HG03175 (cell line): ENCODE data around the gene PPP1CA.
"Not testable (repeated sequence)": the region's sequence is repeated elsewhere in the genome, so short reads cannot be mapped to it uniquely, and the experiment has no call there.

Experiments used
- ATAC-seq: cut with Tn5 transposase; IDR thresholded peaks from one replicate; pipeline ENCODE4 v1.9.1; 2021; ENCODE audit warnings: mild to moderate bottlenecking, moderate library complexity; ENCODE audit not compliant: unreplicated experiment

PPP1CA gene

DNA sequence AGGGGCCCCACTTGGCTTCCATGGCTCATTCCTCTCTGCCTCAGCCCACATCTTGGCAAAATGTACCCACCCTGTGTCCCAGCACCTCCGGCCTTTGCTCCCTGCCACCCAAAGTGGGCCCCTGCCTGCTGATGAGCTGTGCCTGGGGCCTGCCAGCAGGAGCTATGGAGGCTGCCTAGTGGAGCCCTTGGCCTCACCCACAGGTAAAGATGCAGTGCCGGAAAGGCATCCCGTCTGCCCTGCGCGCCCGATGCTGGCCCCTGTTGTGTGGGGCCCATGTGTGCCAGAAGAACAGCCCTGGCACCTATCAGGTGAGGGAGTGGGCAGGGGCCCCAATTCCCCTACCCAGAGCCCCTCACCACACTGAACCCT lies 3.5 kb upstream of the PPP1CA start:
- no peak for ATAC-seq

DNA sequence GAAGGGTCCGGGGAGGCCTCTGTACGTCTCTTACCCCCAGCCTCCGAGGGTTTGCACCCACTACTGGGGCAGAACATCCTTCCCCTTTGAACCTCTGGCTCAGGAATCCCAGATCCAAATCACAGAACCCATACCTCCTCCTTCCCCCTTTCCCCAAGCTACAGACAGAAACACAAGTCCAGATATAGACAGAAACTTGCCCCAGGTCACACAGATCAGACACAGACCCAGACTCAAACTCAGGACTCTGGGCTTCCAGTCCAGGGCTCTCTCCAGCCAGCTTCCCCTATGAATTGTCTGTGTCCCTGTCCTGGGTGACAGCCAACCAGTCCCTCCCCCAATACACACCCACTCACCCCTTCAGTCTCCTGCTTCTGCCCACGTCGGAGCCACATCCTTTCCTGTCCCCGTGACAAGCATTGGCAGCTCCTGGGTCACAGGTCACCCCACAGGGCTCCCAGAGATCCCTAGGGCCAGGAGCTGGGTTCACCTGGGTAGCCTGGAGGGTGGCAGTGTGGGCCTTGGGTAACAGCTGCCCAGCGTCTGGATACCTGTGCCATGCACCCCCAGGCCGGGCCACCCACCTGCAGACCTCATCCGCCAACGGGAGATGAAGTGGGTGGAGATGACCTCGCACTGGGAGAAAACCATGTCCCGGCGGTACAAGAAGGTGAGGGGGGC lies 3.0 kb upstream of the PPP1CA start:
- no peak for ATAC-seq

DNA sequence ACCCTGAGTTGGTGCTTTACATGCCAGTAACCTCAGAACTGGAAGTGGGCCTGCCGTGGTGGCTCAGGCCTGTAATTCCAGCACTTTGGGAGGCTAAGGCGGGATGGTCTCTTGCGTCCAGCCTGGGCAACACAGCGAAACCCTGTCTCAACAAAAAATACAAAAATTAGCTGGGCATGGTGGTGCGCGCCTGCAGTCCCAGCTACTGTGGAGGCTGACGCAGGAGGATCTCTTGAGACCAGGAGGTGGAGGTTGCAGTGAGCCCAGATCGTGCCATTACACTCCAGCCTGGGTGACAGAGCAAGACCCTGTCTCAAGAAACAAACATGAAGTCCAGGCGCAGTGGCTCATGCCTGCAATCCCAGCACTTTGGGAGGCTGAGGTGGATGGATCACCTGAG lies 1.4 kb upstream of the PPP1CA start:
- ATAC-seq = not testable (repeated sequence)

DNA sequence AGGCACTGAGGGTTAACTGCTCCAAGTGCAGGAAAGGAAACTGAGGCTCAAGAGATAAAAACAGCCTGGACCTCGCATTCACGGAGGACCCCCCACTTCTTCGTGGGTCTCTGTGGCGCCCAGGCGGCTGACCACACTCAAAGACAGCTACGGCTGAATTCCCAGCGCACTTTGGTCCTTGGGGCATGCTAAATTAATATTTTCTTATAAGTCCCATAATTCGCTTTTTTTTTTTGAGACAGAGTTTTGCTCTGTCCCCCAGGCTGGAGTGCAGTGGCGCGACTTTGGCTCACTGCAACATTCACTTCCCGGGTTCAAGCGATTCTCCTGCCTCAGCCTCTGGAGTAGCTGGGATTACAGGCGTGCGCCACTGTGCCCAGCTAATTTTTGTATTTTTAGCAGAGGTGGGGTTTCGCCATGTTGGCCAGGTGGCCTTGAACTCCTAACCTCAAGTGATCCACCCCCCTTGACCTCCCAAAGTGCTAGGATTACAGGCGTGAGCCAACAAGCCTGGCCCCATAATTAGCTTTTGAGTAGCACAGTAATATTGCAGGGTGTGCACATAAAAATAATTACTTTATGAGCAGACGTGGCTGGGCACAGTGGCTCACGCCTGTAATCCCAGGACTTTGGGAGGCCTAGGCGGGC lies 658 bp upstream of the PPP1CA start:
- not testable (repeated sequence) for ATAC-seq

DNA sequence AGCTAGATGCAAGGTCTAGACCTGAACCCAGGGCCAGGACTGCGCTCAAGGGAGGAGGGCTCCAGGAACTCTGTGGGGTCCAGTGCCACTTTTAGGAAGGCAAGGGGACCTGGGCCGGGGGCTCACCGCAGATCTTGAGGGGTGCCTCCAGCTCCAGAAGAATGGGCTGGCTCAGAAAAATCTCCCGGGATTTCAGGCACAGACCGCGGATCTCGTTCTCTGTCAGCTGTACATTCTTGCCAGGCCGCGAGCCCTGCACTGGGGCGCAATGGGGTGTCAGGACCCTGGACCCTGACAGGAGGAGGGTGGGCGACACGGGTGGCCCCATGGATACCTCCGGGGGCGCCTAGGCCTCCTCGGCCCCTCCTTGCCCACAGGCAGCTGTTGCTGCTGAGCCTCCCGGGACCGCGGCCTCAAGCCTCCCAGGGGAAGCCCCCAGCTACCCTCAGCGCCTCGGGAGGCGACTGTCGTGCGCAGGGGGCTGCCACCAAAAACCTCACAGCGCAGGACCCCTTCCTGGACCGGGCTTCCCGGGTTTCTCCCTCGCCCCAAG lies 640 bp downstream of the PPP1CA start:
- peak; percentile 18 for ATAC-seq

DNA sequence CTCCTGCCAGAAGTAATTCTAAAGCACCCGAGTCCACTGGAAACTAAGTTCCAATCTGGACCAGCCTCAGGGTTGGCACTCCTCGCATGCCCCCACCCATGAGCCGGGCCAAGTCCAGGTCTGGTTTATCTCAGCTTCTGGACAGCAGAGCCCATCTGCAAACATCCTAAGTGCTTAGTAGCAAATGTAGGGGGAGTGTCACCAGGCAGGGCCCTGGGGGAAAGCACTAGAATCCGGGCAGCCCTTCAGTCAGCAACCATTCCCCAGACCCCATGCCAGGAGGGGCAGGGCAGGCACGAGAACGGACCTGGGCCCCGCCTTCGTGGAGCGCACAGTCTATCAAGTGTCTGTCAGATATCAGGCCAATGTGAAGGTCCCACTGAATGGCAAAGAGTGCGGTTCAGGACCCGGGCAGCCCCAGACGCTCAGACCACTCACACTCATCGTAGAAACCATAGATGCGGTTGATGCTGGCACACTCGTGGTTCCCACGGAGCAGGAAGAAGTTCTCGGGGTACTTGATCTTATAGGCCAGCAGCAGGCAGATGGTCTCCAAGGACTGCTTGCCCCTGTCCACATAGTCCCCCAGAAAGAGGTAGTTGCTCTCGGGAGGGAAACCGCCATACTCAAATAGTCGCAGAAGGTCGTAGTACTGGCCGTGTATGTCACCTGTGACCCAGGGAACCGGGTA lies 1.3 kb downstream of the PPP1CA start:
- no peak for ATAC-seq

DNA sequence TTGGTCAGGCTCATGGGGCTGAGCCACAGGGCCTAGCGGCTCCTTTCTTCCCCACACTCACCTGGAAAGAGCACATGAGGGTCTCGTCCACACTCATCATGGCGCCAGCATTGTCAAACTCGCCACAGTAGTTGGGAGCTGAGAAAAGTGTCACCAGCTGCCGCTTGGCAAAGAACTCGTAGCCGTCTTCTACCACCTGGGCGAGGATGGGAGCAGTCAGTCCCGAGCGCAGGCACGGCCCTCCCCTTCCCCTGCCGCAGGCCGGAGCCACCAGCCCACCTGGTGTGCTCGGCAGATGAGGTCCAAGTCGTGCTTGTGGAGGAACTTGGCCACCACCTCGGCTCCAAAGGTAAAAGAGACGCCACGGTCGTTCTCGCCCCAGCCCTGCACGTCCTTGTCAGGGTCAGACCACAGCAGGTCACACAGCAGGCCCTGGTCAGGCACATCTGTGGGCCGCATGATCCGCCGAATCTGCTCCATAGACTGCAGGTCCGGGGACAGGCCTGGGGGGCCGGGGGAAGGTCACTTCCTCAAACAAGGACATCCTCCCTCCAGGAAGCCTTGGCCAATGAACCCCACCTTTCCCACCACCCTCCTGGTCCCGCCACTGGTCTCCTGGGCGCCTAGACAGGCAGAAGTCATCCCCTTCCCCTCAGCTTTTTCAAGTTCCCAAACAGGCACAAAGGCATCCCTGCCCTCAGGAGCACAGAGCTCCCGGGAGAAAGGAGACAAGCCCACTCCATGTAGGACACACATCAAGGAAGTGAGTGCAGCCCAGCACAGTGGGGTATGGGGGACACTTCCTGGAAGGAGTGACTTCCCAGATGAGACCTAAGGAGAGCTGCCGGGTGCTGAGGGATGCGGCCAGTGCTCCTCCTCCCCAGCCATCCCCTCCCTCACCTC lies 2.7 kb downstream of the PPP1CA start:
- ATAC-seq = no peak

DNA sequence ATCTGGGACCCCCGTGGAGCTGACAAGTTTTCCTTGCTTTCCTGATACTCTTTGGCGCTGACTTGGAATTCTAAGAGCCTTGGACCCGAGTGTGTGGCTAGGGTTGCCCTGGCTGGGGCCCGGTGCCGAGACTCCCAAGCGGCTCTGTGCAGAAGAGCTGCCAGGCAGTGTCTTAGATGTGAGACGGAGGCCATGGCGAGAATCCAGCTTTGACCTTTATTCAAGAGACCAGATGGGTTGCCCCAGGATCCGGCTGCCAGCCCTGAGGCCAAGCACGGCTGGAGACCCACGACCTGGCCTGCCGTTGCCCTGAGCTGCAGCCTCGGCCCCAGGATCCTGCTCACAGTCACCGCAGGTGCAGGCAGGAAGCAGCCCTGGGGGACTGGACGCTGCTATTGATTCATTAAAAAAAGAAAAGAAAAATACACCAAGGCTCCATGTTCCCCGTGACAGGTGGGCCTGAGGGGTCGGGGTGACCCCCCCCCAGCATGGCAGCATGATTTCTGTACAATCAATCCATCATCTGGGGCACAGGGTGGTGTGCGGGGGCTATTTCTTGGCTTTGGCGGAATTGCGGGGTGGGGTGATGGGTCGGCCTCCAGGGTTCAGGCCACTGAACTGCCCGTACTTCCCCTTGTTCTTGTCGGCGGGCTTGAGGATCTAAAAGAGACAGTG lies 3.5 kb downstream of the PPP1CA start:
- ATAC-seq = no peak

DNA sequence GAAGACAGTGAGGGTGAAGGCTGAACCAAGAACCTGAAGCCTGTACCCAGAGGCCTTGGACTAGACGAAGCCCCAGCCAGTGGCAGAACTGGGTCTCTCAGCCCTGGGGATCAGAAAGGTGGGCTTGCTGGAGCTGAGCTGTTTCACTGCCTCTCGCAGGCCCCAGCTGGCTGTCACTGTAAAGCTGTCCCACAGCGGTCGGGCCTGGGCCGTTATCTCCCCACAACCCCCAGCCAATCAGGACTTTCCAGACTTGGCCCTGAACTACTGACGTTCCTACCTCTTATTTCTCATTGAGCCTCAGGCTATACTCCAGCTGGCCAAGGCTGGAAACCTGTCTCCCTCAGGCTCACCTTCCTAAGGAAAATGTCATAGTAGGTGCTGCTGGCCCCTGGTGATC lies 4.1 kb downstream of the PPP1CA start:
- ATAC-seq = no peak

DNA sequence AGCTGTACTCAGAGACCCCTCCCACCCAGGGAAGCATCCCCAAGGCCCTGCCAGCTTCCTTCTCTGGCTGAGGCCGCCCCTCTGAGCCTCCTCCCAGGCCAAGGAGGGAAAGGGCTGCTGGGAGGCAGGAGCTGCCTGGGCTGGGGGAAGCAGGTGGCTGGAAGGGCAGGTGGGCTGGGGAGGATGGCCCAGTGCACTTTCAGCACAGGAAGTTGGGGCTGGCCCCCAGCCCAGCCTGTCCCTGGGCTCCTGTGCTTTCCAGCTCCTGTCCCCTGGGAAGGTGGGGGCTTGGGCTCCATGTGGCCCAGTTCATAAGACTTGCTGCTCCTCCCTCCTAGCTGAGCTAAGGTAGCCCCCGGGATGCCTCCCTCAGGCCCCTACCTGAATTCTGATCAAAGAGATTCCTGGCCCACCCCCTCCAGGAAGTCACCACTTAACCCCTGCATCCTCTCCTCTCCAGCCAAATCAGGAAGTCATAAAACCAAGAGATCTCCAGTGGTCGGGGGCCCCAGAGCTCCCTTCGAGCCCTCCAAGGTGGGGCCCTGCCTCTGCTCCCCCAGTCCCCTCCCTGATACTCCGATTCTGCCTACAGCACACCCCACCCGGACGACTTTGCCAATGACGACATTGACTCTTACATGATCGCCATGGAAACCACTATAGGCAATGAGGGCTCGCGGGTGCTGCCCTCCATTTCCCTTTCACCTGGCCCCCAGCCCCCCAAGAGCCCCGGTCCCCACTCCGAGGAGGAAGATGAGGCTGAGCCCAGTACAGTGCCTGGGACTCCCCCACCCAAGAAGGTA lies 4.9 kb downstream of the PPP1CA start:
- ATAC-seq = no peak

DNA sequence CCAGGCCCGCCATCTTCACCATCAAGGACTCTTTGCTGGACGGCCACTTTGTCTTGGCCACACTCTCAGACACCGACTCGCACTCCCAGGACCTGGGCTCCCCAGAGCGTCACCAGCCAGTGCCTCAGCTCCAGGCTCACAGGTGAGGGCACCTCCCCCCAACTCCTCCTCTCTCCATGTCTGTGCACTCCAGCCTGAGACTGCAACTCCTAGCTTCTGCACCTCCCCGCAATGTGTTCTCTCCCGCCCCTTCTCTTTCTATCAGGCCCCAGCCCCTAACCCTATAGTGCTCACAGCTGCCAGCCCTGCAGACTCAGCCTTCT lies 5.4 kb downstream of the PPP1CA start:
- ATAC-seq = no peak

DNA sequence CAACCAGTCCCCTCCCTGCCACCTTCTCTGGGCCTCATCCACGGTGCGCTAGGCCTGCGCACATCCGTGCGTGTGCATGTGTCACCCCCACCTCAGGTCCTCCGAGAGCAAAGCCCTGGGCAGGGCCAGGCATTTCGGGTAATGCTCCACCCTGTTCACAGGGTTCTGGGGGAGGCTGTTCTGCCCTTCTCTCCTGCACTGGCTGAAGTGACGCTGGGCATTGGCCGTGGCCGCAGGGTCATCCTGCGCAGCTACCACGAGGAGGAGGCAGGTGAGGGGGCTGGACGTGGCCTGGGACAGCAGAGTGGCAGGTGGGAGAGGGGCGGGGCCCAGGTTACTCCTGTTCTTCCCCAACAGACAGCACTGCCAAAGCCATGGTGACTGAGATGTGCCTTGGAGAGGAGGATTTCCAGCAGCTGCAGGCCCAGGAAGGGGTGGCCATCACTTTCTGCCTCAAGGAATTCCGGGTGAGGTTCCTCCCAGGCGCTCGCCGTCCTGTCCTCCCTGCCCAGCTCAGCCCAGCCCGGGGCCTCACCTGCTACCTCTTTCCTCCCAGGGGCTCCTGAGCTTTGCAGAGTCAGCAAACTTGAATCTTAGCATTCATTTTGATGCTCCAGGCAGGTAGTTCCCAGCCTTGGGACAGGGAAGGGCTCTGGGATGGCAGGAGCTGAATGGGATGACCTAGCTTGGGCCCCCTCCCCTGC lies 6.0 kb downstream of the PPP1CA start:
- ATAC-seq = no peak

DNA sequence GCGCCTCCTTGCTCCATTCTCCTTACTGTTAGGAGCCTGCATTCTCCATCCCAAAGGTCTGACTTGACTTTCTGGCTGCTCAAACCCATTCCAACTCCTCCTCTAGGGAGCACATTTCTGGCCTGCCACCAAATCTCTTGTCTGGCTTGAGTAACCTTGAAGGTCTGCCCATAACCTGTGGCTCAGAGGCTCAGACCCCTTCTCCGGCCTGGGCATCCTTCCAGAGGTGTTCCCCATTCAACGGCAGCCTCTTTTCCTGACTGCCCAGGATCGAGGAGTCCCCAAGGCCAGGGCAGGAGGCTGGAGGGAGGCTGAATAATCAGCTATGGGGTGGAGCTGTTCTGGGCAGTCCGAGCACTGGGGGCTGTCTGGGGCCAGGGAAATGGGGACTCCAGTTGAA lies 7.7 kb downstream of the PPP1CA start:
- ATAC-seq = no peak

DNA sequence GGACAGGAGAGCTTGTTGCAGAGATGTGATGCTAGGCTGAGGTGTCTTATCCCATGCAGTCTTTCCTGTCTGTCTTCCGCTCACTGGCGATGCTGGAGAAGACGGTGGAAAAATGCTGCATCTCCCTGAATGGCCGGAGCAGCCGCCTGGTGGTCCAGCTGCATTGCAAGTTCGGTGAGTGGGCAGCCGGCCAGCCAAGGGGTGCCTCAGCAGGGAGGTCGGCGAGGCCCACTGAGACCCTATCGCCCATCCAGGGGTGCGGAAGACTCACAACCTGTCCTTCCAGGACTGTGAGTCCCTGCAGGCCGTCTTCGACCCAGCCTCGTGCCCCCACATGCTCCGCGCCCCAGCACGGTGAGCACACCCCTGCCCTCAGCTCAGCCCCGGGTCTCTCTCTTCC lies 8.2 kb downstream of the PPP1CA start:
- ATAC-seq = no peak

DNA sequence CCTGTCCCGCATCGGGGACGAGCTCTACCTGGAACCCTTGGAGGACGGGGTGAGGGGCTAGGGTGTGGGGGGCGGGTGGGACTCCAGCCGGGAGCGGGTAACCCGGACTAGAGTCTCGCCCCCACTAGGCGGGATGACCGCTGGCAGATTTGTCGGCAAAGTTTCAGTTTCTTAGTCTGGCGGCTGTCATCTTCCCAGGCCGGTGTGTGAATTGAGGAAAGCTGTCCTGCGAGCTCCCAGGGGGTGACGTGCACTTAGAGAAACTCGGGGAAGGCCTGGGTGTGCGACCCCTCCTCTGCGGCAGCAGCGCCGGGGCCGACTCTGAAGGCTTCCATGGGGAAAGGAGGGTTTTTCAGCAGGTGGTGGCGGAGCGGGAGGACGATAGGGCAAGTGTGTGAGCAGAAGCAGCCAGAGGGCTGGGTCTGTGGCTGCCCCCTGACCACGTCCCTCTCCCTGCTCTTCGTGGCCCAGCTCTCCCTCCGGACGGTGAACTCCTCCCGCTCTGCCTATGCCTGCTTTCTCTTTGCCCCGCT lies 9.4 kb downstream of the PPP1CA start:
- ATAC-seq = no peak

DNA sequence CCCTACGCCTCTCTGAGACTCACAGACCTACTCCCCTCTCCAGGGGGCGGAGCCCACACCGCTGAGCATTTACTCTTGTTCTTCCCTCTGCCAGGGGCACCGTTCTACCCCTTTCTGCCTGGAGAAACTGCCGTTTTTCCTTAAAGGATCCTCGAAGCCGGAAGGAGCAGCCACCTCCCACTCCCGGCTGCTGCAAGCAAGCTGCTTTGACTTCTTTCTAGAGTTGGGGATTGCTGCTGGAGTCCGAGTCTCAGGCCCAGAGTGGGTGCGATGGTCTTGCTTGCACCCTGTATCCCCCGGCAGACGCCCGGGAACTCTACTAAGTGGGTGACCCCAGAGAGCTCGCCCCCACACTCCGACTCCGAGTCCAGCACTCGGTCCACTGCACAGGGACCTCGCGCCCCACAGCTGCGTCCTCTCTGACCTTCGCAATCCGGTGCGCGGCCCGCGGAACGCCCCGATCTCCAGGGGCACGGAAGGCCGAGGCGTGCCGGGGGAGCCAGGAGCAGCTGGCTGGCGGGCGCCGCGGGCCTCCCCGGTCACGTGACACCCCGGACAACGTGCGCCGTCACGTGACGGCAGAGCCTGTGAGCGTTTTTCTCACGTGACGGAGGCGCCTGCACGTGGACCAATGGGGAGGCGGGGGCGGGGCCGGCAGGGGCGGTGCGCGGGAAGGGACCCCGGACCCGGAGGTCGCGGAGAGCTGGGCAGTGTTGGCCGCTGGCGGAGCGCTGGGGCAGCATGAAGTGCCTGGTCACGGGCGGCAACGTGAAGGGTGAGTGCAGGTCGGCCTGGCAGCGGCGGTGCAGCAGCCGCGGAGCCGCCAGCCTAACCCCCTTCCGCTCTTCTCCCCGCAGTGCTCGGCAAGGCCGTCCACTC lies 10.1 kb downstream of the PPP1CA start, which contains the start of gene RAD9A:
TSS of gene RAD9A (plus strand) at position 683 of the 879 bp plus-strand sequence. CDS start at position 742, 59 bp downstream.
- ATAC-seq = peak; percentile 61

DNA sequence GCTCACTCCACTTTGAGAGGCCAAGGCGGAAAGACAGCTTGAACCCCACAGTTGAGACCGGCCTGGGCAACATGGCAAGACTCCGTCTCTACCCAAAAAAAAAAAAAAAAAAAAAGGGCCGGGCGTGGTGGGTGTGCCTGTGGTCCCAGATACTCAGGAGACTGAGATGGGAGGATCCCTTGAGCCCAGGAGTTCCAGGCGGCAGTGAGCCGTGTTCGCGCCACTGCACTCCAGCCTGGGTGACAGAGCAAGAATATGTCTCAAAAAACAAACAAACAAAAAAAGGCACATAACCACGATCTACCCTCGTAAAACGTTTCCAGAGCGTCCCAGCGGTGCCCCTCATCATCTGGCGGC lies 10.7 kb downstream of the PPP1CA start:
- ATAC-seq = no peak

DNA sequence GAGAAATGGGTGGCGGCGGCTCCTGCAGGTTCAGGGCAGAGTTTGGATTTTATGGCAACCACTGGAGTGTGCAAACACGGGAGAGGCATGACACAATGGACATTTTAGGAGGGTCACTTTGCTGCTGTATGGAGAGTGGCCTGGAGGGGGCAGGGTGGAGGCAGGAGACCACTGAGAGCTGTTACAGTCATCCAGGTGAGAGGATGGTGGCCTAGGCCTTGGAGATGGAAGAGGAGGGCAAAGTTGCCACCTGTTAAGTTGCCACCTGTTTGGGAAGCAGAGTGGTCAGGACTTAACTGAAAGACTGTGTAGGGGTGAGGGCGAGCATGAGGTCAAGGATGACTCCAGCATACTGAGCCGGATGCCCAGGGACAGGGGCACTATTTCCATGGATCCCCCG lies 12.2 kb downstream of the PPP1CA start:
- ATAC-seq = no peak
